EL (cell line): ENCODE measurements around the gene GNG11.
"Not testable (repeated sequence)": the region's sequence is repeated elsewhere in the genome, so short reads cannot be mapped to it uniquely, and the experiment has no call there.

Experiments
- DNase-seq: peaks from one replicate; pipeline ENCODE4 v3.0.0-alpha.2; 2016

GNG11 gene

DNA sequence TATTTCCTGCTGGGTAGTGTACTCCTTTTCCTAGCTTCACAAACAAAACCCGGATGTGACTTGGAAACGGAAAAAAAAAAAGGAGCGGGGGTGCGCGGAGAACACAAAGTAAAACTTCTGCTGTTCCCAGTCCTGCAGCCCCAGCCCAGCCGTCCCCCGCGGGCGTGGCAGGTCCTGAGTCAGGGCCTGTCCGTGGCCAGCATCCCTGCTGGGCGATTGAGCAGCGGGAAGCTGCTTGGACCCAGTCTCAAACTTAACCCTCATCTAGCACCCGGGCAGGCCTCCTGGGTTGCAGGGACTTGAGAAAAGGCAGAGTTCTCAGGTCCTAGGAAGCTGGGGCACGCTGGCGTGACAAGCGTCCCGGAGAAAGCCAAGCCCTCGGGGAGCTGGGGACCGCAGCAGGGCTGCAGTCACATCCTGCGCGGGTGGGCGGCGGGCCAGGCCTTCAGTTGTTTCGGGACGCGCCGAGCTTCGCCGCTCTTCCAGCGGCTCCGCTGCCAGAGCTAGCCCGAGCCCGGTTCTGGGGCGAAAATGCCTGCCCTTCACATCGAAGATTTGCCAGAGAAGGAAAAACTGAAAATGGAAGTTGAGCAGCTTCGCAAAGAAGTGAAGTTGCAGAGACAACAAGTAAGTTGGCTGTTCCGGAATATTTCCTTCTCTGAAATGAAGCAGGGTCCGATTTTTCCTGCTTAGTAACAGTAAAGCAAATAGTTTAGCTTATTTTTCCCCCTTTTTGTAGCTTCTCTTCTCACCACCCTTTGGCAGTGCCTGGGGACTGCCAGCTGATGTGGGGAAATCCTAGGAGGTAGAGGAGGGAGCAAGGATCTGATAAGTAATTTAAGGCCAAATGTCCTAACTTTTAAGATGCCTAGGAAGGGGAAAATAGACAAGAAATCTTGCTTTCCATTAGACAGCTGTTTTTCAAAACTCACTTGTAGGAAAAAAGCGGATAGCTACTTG lies at the start of gene GNG11:
Gene GNG11, plus strand, starts transcription at position 129 of the 960 bp plus-strand sequence. Its CDS starts 403 bp downstream, at position 532.
- DNase-seq = peak; percentile 84

DNA sequence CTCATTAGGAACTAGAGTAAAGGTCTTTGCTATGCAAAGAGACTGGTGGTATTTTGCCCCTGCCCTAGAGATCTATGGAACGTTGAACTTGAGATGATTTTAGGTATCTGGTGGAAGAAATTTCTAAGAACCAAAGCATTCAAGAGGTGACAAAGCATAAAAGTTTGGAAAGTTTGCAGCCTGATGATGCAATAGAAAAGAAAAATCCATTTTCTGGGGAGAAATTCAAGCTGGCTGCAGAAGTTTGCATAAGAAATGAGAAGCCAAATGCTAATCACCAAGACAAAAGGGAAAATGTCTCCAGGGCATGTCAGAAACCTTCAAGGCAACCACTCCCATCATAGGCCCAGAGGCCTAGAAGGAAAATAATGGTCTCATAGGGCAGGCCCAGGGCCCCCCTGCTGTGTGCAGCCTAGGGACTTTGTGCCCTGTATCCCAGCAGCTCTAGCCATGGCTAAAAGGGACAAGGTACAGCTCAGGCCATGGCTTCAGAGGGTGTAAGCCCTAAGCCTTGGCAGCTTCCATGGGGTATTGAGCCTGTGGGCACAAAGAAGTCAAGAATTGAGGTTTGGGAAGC lies 47.4 kb upstream of the GNG11 start:
- DNase-seq = no peak

DNA sequence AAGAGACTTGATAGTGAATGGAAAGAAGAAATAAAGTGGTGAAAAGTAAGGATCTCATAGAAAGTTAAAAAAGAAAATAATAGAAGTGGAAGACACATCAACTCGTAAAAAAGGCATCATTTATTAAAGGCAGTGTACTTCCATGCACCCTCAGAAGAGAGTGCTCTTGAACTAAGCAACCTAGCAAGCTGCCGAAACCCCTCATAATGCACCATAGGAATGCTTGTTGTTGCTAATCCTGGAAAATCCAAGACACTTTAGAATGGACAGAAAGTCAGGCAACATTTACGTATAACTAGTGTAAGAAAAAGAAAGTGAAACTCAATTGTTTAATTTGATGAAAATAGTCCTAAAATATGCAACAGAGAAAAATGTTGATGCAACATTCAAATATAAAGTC lies 43.8 kb upstream of the GNG11 start:
- DNase-seq = no peak

DNA sequence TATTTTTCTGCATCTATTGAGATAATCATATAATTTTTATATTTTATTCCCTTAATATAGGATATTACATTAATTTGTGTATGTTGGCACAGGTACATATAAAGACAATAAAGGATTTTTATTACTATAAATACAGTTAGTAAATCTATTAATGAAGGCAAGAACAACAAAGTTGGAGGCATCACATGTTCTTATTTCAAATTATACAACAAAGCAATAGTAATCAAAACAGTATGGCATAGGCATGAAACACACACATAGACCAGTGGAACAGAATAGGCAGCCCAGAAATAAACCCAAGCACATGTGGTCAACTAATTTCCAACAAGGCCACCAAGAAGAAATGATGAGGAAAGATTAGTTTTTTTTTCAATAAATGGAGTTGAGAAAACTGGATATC lies 42.2 kb upstream of the GNG11 start:
- no peak for DNase-seq

DNA sequence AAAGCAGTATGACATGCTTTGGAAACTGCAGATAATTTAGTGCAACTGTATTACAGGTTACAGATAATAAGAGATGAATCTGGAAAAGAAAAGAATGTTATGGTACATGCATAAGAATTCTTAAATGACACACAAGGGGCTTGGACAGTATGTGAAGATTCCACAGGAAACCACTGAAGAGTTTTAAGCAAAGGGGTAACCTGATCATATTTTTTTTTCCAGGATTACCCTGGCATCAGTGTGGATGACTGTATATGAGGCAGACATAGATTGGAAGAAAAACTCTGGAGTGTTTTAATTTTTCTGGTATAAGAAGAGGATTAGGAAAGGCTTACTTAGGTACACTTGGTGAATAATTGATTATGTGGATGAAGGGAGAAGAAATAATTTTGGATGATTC lies 39.1 kb upstream of the GNG11 start:
- DNase-seq = no peak

DNA sequence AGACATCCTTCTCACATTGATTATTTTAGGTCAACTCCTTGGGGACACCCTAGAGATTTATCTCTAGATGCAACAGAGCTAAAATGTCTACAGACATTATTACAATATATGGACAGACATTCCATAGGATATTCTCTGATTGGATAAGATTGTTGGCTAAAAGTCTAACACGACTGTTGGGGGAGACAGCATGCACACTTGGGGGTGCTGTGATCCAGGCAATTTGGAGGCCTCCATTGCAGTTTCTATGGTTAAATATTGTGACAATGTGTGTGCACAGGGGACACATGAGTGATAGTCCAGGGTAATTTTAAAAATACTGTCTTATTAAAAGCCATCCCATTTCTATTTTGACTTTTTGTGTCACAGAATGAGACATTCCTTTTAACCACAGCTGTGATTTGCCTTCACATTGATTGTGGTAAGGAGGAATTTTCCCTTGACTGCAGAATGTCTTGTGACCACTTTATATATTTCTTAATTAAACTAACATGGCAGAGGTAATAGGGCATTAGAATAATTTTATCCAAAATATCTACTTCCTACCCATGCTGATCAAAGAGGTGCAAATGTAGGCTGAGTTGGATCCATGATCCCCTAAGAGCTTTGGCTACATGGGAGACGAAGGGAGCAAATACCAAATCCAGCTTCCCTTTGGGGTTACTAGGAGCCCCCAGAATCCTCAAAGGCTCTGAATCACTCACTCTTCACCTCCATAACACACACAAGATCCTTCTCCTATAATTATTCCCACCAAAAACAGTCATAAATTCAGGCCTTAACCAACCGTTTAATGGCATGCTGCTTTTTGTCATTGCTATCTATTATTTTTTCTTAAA lies 38.2 kb upstream of the GNG11 start:
- DNase-seq = no peak

DNA sequence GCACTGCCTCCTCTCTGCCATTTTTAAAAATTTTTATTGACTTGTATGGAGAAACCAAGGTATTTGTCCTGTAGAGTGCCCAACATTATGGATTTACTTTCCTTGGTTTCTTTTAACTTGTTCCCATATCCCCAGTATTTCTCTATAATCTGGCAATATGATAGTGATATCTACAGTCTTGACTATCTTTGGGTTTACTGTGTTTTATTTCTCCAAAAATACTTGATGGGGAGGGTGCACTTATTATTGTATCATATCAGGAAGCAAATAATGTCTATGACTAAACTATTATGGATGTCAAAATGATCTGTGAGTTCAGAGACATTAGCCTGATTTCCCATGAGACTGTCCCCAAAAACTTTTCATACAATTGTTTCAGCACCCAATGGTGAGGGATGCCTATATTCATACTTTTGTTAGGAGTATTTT lies 37.6 kb upstream of the GNG11 start:
- no peak for DNase-seq

DNA sequence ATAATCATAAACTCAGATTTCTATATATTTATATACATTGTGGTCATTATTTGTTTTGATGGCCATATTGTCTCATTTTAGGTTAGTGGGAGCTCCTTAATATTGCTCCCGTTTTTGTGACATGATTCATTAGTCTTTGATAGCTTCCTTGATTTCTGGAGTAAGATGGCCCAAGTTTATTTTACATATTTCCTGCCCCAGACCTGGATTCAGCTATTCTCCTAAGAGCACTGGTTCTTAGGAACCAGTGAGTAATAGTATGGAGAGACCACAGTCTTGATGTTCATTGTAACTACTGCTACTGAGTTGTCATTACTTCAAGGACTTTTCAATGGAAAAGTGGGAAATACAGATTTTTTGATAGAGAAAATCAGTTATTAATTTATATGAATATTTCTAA lies 37.0 kb upstream of the GNG11 start:
- no peak for DNase-seq

DNA sequence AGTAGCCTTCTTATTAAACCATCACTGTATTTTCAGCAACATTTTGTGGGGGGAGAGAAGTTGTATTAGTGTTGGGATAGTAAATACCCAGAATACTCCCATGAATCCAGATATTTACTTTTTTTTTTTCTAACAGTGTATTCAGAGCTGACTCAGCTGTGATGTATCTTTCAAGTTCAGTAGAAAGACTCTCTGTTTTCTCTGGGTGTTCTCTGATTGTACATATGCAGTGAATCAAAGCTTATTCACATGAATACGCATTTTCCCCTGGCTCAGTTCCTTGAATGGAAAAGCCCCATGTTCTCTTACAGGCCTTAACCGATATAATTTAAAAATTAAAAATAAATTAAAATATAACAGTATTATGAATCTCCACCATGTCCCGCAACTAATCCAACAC lies 32.3 kb upstream of the GNG11 start:
- peak; percentile 31 for DNase-seq

DNA sequence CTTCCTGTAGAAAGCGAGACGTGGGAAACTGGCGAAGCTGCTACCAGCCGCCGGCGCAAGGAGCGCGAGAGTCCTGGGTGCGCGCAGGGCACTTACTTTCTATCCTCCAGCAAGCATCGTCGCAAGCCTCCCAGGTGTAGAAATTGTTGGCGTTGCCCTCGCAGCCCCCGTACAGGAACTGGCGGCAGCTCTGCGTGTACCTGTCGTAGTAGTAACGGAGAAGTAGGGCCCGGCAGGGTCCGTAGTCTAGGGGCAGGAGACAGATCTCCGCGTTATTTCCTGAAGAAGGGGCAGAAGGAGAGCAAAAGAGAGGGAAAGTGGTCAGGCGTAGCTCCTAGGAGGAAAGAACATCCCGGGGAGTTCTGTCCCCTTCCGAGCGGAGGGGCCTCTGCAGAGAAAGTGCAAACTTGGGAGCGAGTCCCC lies 31.5 kb upstream of the GNG11 start:
- DNase-seq = peak; percentile 54

DNA sequence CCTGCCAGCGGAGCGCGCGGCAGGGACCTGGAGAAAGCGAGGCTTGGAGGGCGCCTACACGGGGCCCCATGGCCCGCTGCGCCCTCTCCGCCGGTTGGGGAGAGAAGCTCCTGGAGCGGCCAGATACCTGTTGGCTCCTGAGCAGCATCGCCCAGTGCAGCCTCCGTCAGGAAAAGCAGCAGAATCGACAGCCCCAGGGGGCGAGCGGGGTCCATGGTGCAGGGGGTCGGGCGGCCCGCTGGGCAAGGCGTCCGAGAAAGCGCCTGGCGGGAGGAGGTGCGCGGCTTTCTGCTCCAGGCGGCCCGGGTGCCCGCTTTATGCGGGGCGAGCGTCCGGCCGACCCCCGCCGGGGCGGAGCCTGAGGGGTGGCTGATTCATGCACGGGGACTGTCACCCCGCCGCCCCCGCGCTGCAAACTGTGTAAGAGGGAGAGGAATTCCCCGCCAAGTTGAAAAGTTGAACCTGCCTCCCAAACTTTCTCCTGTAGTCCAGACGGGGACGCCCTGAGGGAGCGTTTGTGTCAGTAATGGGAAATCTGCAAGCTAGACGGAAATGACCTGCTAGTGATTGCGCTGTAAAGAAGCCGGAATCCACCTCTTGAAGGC lies 31.0 kb upstream of the GNG11 start, which contains the start of gene TFPI2:
Gene TFPI2, minus strand, starts transcription at position 290 of the 605 bp plus-strand sequence. Its CDS starts 75 bp downstream, at position 215.
- DNase-seq = peak; percentile 89

DNA sequence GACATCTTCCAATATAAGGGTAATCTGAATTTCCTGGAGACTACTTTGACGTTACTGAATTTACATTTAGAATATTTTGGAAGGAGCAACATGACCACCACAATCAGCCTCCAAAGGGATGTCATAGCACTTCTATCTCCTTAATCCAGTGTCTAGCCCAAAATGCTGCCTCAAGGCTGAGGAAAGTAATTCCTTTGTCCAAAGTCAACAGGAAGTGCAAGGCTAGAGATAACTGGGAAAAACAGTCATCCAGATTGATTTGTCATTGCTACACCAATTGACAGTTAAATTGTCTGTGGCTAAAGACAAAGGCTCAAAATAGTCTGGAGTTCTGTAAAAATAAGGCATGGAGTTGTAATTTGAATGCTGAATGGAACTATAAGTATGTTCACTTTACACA lies 27.1 kb upstream of the GNG11 start:
- peak; percentile 35 for DNase-seq

DNA sequence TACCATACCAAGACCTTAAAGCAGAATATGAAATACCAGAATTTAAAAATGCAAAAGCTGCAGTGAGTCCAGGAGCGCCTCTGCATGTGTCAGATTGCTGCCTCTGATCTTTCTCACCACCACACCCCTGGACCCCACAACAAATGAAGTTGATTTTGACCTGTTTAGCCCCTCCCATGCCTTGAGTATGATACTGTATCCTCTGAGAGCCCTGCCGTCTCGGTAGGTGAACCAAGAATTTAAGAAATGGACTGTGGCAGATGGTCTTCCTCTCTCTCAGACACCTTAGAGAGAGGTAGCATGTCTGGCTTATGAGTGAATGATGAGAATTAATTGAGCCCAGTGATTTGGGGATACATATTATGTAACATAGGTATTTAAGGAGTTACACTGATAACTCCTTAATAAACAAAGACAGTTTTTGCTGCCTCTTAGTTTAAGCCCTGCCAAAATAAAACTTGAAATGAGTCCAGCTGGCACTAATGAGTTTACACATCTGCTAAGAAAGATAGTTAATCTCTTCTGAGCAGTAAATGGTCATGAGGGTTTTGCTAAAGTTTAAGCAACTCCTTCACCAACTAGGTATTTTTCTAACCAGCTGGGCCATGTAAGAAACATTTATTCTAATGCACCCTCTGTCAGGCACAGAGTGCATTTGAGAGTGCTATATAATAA lies 26.4 kb upstream of the GNG11 start:
- no peak for DNase-seq

DNA sequence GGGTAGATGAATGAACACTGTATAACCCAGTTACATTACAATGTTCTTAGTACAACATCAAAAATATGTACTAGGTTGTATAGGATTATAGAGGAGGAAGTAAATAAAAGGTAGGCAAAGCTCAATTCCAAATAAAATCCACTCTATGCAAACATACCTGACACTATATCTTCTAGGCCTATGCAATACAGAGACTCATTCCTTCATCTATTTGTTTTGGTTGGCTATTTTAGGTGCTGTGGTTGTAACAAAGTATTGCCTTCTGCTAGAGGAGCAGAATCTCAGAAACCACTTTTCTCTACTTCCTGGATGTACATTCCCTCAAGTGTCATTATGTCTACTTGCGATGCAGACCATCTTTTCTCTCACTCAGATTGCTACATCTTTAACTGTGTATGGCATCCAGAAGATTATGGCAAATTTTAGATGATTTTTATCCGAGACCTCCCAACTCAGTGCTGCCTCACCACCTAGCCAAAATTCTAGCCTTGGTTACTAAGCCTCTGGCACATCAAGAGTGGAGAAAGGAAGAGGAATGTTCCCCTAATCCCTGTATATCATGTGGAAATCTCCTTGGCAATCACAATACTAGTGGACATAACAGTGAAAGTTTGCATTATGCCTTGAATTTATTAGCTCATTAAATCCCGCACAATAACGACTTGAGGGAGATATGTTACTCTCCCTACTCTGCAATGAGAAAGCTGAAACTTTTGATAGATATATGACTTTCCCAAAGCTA lies 25.5 kb upstream of the GNG11 start:
- DNase-seq = no peak

DNA sequence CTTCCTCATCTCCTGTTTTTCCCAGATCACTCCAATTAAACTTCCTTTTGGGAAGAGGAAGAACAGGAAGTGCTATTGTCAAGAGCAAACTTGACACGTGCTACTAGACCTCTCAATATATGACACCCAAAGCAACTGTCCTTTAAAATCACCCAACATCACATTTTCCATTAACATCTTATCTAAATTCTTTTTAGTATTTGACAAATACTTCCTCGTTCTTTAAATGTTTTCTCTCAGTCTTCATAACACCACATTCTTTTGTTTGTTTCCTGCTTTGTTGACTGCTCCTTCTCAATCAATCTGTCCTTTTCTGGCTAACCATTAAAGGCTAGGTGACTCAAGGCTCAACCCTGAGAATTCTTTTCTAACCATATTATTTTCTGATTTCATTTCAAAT lies 23.9 kb upstream of the GNG11 start:
- DNase-seq = no peak

DNA sequence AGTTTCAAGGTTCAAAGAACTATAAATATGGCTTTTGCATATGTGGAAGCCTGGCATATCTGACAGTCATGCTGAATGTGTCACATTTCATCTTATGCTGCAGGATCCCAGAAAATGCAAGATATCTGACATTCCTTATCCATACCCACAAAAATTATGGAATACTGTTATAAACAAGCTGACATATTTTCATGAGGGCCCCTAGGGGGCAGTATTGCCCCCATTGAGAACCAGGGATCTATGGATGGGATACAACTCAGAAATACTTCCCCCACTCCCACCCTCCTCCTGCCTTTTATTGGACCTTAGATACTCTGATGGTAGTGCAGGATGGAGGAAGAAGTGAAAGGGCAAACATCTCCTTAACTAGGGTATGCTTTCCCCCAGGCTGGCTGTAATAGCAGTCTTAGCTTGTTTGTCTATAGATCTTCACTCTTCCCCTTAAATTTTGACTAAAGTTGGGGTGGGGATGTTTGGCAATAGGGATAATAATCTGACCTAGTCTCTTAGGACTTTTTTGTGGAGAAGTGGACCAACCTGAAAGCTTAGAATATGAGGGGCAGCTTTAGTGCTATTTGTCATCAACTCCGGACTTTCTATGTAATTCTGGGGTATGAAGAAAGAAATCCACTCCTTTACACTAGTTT lies 18.6 kb upstream of the GNG11 start:
- peak; percentile 69 for DNase-seq

DNA sequence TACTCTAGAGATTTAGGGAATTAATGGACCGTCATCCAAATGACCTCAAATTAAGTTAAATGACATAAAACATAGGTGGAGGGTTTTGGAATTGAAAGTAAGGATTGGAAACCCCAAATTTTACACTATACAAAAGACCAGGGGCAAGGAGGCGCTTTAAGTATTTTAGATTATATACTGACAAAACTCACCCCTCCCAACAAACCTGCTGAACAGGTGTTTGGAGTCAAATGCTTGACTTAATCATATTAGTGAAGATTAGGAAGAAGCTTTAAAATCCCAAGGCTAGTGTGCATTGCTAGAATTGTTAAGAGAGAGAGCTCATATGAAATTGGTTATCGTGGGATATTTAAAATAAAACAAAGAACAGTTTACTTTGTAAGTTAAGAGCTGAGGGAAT lies 15.3 kb upstream of the GNG11 start, which contains the start of gene GNGT1:
Gene GNGT1, plus strand, starts transcription at position 301 of the 400 bp plus-strand sequence. CDS start 180 bp downstream, outside the sequence.
- no peak for DNase-seq

DNA sequence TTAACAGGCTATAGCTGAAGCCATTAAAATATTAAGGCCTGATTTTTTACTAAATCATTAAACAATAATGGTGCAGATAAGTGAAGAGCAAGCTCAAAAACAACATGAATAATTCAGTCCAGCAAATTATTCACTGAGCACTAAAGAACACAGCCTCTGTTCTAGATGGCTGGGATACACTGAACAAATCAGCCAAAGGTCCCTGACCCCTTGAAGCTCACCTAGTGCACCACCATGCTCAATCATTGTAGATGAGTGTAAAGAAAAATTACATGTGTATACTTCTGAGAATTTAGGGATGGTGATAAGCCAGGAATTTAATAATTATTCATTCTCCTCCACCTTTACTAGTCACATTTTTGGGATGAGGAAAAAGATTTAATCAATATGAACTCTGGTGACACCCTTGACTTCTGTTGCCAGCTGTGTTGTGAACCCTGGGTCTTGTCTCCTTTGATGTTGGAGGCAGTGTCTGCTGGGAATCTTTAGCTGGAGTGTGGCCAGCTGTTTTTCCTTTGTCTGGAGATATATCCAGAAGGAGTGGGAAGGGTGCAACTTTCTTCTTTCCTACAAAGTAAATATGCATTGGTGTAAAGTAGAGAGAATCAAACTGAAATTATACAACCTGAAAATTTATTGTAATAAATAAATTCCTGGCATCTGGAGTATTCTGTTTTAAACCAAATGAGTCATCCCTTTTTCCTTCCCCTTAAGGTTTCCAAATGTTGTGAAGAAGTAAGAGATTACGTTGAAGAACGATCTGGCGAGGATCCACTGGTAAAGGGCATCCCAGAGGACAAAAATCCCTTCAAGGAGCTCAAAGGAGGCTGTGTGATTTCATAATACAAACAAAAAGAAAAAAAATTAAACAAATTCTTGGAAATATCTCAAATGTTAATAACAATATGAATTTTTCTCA lies 11.2 kb upstream of the GNG11 start:
- peak; percentile 67 for DNase-seq

DNA sequence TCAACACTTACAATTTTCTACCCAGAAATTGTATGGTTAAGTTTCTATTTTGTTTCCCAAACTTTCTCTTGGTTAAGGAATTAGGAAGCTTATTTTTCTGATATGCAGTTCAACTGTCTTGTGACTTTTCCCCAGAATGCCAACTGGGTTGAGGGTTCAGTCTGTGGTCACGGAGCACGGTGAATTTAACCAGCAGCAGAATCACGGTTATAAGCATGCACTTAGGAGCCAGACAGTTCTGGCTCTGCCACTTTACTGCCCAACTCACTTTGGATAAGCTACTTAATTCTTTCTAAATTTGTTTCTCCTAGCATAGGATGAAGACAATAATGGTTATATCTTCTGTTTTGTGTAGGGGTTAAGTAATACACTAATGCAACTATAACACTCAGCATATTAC lies 10.3 kb upstream of the GNG11 start:
- not testable (repeated sequence) for DNase-seq

DNA sequence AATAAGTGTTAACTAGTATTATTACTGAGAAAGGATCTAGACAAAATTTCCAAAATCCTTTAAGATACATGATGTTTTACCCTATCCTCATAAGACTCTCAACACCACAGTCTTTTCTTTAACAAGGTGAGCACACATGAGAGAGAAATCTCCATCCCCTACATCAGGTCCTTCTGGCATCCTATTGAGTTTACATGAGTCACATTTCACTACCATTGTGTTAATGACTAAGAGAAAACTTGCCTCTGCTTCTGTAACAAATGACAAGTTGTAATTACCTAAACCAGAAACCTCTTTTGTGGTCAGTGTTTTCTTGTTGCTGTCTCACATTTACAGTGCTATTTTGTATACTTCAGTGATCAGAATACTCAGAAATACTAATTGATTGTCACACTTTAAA lies 9.9 kb upstream of the GNG11 start:
- DNase-seq = not testable (repeated sequence)
